H9 (cell line): ENCODE results near the gene PIK3CD. TPM values are rescaled to one million over a fixed set of nuclear protein-coding genes. Genes with fewer than 3 reads are reported as not detected.

Source experiments
- DNase-seq: peaks from one replicate; pipeline ENCODE4 v3.0.0-alpha.2; 2017
- H2AFZ ChIP-seq: one replicate; pipeline ENCODE4 v1.6.1; 2013; ENCODE audit warnings: mild to moderate bottlenecking, low read length, control low read depth, moderate library complexity
- H2AK5ac ChIP-seq: 2 replicates; pipeline ENCODE4 v1.6.1; 2013; ENCODE audit warnings: low read length, control low read depth, mixed read lengths; ENCODE audit not compliant: insufficient read length
- H2BK120ac ChIP-seq: one replicate; pipeline ENCODE4 v1.6.1; 2013; ENCODE audit warnings: low read depth, mild to moderate bottlenecking, low read length, control low read depth, inconsistent platforms; ENCODE audit not compliant: poor library complexity, severe bottlenecking
- H2BK12ac ChIP-seq: 2 replicates; pipeline ENCODE4 v1.6.1; 2013; ENCODE audit warnings: low read length, control low read depth, mixed read lengths, low read depth; ENCODE audit not compliant: insufficient read length
- H2BK15ac ChIP-seq: 2 replicates; pipeline ENCODE4 v1.6.1; 2013; ENCODE audit warnings: low read depth, low read length, control low read depth
- H2BK20ac ChIP-seq: one replicate; pipeline ENCODE4 v1.6.1; 2013; ENCODE audit warnings: low read depth, mild to moderate bottlenecking, low read length, control low read depth, inconsistent platforms; ENCODE audit not compliant: poor library complexity, severe bottlenecking
- H2BK5ac ChIP-seq: 2 replicates; pipeline ENCODE4 v1.6.1; 2013; ENCODE audit warnings: low read length, control low read depth, mixed read lengths; ENCODE audit not compliant: insufficient read length
- H3K14ac ChIP-seq: 2 replicates; pipeline ENCODE4 v1.6.1; 2013; ENCODE audit warnings: low read length, control low read depth; ENCODE audit not compliant: insufficient read depth
- H3K18ac ChIP-seq: 2 replicates; pipeline ENCODE4 v1.6.1; 2013; ENCODE audit warnings: low read depth, mild to moderate bottlenecking, mixed read lengths, low read length, control low read depth; ENCODE audit not compliant: insufficient read length
- H3K23ac ChIP-seq: 2 replicates; pipeline ENCODE4 v1.6.1; 2013; ENCODE audit warnings: low read length, control low read depth, mixed read lengths, low read depth; ENCODE audit not compliant: insufficient read length
- H3K23me2 ChIP-seq: 2 replicates; pipeline ENCODE4 v1.6.1; 2013; ENCODE audit warnings: low read depth, mild to moderate bottlenecking, mixed read lengths, low read length, control low read depth; ENCODE audit not compliant: insufficient read length, poor library complexity, severe bottlenecking
- H3K27ac ChIP-seq: 2 replicates; pipeline ENCODE4 v1.5.1; 2013; ENCODE audit warnings: low read length, control low read depth, mixed read lengths, low read depth; ENCODE audit not compliant: insufficient read length
- H3K27me3 ChIP-seq: 2 replicates; pipeline ENCODE4 v1.6.1; 2013; ENCODE audit warnings: low read length, control low read depth, inconsistent platforms; ENCODE audit not compliant: insufficient read depth
- H3K4ac ChIP-seq: 2 replicates; pipeline ENCODE4 v1.6.1; 2013; ENCODE audit warnings: low read depth, mild to moderate bottlenecking, control low read depth, inconsistent platforms, low read length, moderate library complexity
- H3K4me1 ChIP-seq: 2 replicates; pipeline ENCODE4 v1.6.1; 2013; ENCODE audit warnings: low read length, control low read depth, inconsistent platforms; ENCODE audit not compliant: insufficient read depth
- H3K4me2 ChIP-seq: 2 replicates; pipeline ENCODE4 v1.6.1; 2013; ENCODE audit warnings: low read length, control low read depth, mixed read lengths; ENCODE audit not compliant: insufficient read length, insufficient read depth
- H3K56ac ChIP-seq: 2 replicates; pipeline ENCODE4 v1.6.1; 2013; ENCODE audit warnings: low read depth, mild to moderate bottlenecking, mixed read lengths, low read length, control low read depth; ENCODE audit not compliant: insufficient read length
- H3K79me1 ChIP-seq: 2 replicates; pipeline ENCODE4 v1.6.1; 2013; ENCODE audit warnings: low read depth, mild to moderate bottlenecking, moderate library complexity, low read length, control low read depth, inconsistent platforms; ENCODE audit not compliant: insufficient read depth, poor library complexity, severe bottlenecking
- H3K79me2 ChIP-seq: 2 replicates; pipeline ENCODE4 v1.6.1; 2013; ENCODE audit warnings: low read length, control low read depth, inconsistent platforms; ENCODE audit not compliant: insufficient read depth
- H3K9ac ChIP-seq: 2 replicates; pipeline ENCODE4 v1.6.1; 2013; ENCODE audit warnings: low read length, control low read depth, mixed read lengths; ENCODE audit not compliant: insufficient read length; ENCODE audit errors: extremely low read depth
- H3K9me3 ChIP-seq: one replicate; pipeline ENCODE4 v1.6.1; 2013; ENCODE audit warnings: low read depth, low read length, inconsistent platforms; ENCODE audit not compliant: control insufficient read depth
- H3T11ph ChIP-seq: one replicate; pipeline ENCODE4 v1.6.1; 2013; ENCODE audit warnings: mild to moderate bottlenecking, low read length, control low read depth, inconsistent platforms
- H4K20me1 ChIP-seq: one replicate; pipeline ENCODE4 v1.6.1; 2013; ENCODE audit not compliant: control insufficient read depth, insufficient read length, insufficient read depth
- H4K5ac ChIP-seq: 2 replicates; pipeline ENCODE4 v1.6.1; 2013; ENCODE audit warnings: low read depth, mild to moderate bottlenecking, mixed read lengths, low read length, control low read depth; ENCODE audit not compliant: insufficient read length
- H4K8ac ChIP-seq: replicated peaks from 2 replicates; pipeline ENCODE4 v1.6.1; 2013; ENCODE audit warnings: low read length, control low read depth, mixed read lengths, low read depth; ENCODE audit not compliant: insufficient read length
- H4K91ac ChIP-seq: 2 replicates; pipeline ENCODE4 v1.6.1; 2013; ENCODE audit warnings: low read depth, mild to moderate bottlenecking, moderate library complexity, mixed read lengths, low read length, control low read depth; ENCODE audit not compliant: insufficient read length
- H3K27ac Mint-ChIP-seq, 3 experiments: 2 replicates in 2 of 3; 3 replicates in 1 of 3; pipeline ENCODE4 v1.8.0; 2020 to 2021; ENCODE audit warnings: mixed read lengths in 3 of 3, mild to moderate bottlenecking in 1 of 3, moderate library complexity in 1 of 3
- H3K27me3 Mint-ChIP-seq: 2 replicates; pipeline ENCODE4 v1.8.0; 2021; ENCODE audit warnings: low read depth, mild to moderate bottlenecking, moderate library complexity, mixed read lengths
- H3K36me3 Mint-ChIP-seq, 3 experiments: 2 replicates in 2 of 3; 3 replicates in 1 of 3; pipeline ENCODE4 v1.8.0; 2020 to 2021; ENCODE audit warnings: low read depth in 3 of 3, mixed read lengths in 3 of 3; ENCODE audit not compliant: insufficient read depth in 1 of 3
- H3K4me1 Mint-ChIP-seq, 2 experiments: 2 replicates each; pipeline ENCODE4 v1.8.0; 2020; ENCODE audit warnings: mixed read lengths in 2 of 2
- H3K4me3 Mint-ChIP-seq, 2 experiments: 2 replicates in 1 of 2; 3 replicates in 1 of 2; pipeline ENCODE4 v1.8.0; 2020 to 2021; ENCODE audit warnings: mild to moderate bottlenecking in 2 of 2, mixed read lengths in 2 of 2, moderate library complexity in 1 of 2
- H3K9me3 Mint-ChIP-seq, 2 experiments: 2 replicates in 1 of 2; 3 replicates in 1 of 2; pipeline ENCODE4 v1.8.0; 2020; ENCODE audit warnings: mild to moderate bottlenecking in 2 of 2, mixed read lengths in 2 of 2, moderate library complexity in 1 of 2
- CTCF ChIP-seq: fragments of 200-600 bp; sonication (generic); conservative IDR thresholded peaks from 3 replicates; pipeline ENCODE4 v1.8.0; 2021; ENCODE audit warnings: antibody characterized with exemption, mild to moderate bottlenecking
- WGBS: extraction: QIAGEN DNeasy Blood & Tissue Kit; methylation state at CpG from one replicate; pipeline ENCODE4 v1.1.7; 2013; ENCODE audit warnings: missing lambda C conversion rate, low lambda C conversion rate, mixed read lengths; ENCODE audit not compliant: insufficient read length; ENCODE audit errors: extremely low coverage; 5-methylcytosine and 5-hydroxymethylcytosine counted together
- total RNA-seq: library from RNA; stranded (reverse); gene quantifications from 2 replicates; pipeline ENCODE4 v1.2.1, GENCODE V29; 2021

PIK3CD gene
- total RNA-seq, 1 experiment from 2014 or later = 10.0 TPM

GRCh38 chr1:9612871-9613624 lies 38.5 kb upstream of the PIK3CD start:
- no peak overlapping the region for H2BK12ac ChIP-seq
- no peaks in the 10 kb centered on the region for H3K9me3 ChIP-seq
- no peak overlapping the region for H4K91ac ChIP-seq
- no peaks in the 10 kb centered on the region for H3K79me1 ChIP-seq
- no peak overlapping the region for H4K8ac ChIP-seq
- H3K23me2 ChIP-seq = no peaks in the 10 kb centered on the region
- H3K18ac ChIP-seq = no peak overlapping the region
- H2AK5ac ChIP-seq = no peak overlapping the region
- H2BK20ac ChIP-seq = no peak overlapping the region
- H2BK15ac ChIP-seq = no peak overlapping the region
- no CpG with 5 or more reads among the region's 20 CpGs for WGBS
- H3K4me1 Mint-ChIP-seq = peaks cover 0 to 3% of the 10 kb centered on the region in 2 experiments; a peak in 1 of 4 replicates
- no peak for DNase-seq
- H3K36me3 Mint-ChIP-seq = peaks cover 3 to 31% (median 21%) of the 10 kb centered on the region in 3 experiments; a peak in 6 of 7 replicates
- H4K20me1 ChIP-seq = no peaks in the 10 kb centered on the region
- no peak overlapping the region for H4K5ac ChIP-seq
- no peak overlapping the region for H3K27ac Mint-ChIP-seq
- no peak overlapping the region for H3K9ac ChIP-seq
- H3K9me3 Mint-ChIP-seq = no peaks in the 10 kb centered on the region
- H3K4me1 ChIP-seq = no peaks in the 10 kb centered on the region
- no peak overlapping the region for H2BK120ac ChIP-seq
- no peak overlapping the region for H3K14ac ChIP-seq
- no peak overlapping the region for H3K23ac ChIP-seq
- H2AFZ ChIP-seq = no peak overlapping the region
- no peaks in the 10 kb centered on the region for H3K79me2 ChIP-seq
- no peak overlapping the region for H3T11ph ChIP-seq
- no peak overlapping the region for H3K56ac ChIP-seq
- no peak overlapping the region for H2BK5ac ChIP-seq
- peaks cover 2% of the 10 kb centered on the region; the same call in 1 of the 2 replicates for H3K27me3 Mint-ChIP-seq
- TF ChIP-seq CTCF = no peak
- no peak overlapping the region for H3K4me3 Mint-ChIP-seq
- H3K4me2 ChIP-seq = no peak overlapping the region
- no peaks in the 10 kb centered on the region for H3K27me3 ChIP-seq
- no peak overlapping the region for H3K27ac ChIP-seq
- H3K4ac ChIP-seq = no peak overlapping the region
